HFF-Myc (cell line): ENCODE data around the gene POMGNT1.

Source experiments
- DNase-seq: peaks from one replicate; pipeline ENCODE4 v3.0.0-alpha.2; 2011; ENCODE audit warnings: low read depth; ENCODE audit errors: extremely low read depth
- H3K4me3 ChIP-seq: replicated peaks from 2 replicates; pipeline ENCODE4 v1.5.1; 2011; ENCODE audit warnings: low read depth, mild to moderate bottlenecking, control low read depth, low read length
- TF ChIP-seq, protein P1 (sequence below): IDR thresholded peaks from 2 replicates; pipeline ENCODE4 v1.5.1; 2012; ENCODE audit warnings: mild to moderate bottlenecking, low read depth, low read length, control low read depth; ENCODE audit errors: missing control alignments

POMGNT1 gene

DNA sequence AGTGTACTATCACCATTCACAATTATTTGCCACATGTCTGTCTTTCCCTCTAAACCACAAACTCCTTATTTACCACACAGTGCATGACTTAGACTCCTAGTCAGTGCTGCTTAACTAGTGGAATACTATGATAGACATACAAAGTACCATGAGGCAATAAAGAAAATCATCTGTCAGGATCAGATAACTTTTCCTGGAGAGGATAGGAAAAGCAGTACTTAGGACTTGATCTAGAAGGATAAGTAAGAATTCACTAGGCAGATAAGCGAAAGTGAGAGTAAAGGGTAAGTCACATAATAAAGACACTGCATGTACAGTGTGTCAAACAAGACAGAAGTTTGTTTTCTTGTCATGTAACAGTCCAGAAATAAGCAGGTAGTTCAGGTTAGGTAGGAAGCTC is 44.5 kb downstream of the POMGNT1 start:
- no peak for DNase-seq
- no peak overlapping the region for H3K4me3 ChIP-seq
- TF ChIP-seq, protein P1, sequence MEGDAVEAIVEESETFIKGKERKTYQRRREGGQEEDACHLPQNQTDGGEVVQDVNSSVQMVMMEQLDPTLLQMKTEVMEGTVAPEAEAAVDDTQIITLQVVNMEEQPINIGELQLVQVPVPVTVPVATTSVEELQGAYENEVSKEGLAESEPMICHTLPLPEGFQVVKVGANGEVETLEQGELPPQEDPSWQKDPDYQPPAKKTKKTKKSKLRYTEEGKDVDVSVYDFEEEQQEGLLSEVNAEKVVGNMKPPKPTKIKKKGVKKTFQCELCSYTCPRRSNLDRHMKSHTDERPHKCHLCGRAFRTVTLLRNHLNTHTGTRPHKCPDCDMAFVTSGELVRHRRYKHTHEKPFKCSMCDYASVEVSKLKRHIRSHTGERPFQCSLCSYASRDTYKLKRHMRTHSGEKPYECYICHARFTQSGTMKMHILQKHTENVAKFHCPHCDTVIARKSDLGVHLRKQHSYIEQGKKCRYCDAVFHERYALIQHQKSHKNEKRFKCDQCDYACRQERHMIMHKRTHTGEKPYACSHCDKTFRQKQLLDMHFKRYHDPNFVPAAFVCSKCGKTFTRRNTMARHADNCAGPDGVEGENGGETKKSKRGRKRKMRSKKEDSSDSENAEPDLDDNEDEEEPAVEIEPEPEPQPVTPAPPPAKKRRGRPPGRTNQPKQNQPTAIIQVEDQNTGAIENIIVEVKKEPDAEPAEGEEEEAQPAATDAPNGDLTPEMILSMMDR: no peak

DNA sequence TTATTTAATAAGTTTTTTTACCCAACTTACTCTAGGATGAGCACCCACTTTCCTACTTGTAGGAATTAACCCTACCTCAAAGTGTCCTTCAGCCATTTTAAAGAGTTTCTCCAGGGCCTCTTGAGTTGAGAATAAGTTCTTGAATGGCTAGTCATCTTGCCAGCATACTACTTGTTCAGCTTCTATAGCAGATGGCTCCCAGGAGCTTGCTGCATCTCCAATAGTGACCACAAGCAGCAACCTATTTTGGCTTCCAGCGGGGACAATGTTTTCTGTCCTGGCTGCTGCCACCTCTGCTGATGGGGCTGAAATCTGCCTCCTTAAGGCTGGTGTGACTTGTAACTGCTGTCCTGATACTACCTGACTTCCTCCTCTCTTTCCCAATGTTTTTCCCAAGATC is 45.0 kb downstream of the POMGNT1 start:
- H3K4me3 ChIP-seq: no peak overlapping the region
- DNase-seq: no peak
- TF ChIP-seq, protein P1: no peak

DNA sequence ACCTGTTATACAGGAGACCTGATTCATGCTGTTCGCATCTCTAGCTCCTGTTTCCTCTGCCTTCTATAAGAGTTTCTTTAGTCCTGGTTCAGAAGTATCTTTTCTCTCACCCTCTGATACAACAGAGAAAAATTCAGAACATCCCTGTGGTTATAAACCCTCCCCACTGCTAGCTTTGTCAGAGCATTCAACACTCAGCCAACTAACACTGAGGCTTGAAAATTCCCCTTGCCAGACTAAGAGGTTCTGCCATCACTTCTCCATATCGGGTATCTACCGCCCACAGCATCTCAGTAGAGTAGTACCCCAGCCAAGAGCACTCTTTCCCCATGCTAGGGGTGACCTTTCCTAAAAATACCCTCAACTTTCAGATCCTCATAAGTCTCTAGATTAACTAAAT is 46.2 kb downstream of the POMGNT1 start:
- TF ChIP-seq, protein P1: no peak
- H3K4me3 ChIP-seq: no peak overlapping the region

DNA sequence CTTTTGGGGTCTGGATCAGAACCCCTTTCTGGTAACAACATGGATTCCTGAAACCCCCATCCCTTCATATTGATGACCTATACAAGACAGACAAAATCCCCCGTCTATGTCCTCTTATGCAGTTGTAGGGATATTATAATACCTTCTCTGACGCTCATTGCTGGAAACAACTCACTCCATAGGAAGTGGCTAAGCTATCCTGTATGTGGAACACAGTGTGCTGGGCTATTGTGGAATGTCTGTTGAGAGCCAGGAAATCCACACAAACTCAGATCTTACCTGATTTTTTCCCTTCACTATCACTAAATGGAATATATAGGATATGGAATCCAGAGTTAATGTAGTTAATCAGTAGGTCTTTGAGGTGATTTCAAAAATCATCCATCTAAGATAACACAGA is 48.1 kb downstream of the POMGNT1 start:
- H3K4me3 ChIP-seq: no peak overlapping the region
- DNase-seq: no peak
- TF ChIP-seq, protein P1: no peak

More for the DNA sequence above, 46.2 kb downstream of the POMGNT1 start:
- DNase-seq: no peak

DNA sequence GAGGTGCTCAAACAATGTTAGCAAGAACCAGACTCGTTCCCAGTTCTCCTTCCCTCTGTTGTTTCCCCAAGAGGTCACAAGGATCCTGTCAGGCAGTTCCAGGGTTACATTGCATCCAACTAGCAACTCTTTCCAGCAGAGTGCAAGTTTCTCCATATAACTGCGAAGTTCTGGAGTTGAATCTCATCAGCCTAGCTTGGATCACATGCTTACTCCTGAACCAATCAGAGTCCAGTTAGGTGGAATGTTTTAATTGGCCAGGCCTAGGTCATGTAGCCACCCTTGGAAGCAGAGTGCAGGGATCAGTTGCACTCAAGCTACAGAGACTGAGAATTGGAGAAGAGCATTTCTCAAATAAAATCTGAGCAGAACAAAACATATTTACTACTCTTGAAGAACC is 49.9 kb downstream of the POMGNT1 start:
- no peak overlapping the region for H3K4me3 ChIP-seq
- no peak for DNase-seq
- TF ChIP-seq, protein P1: no peak
